Lower lobe of right lung (tissue), 2 donors: ENCODE measurements around the gene SUPT6H. TPM values are rescaled to one million over a fixed set of nuclear protein-coding genes. Genes with fewer than 3 reads are reported as not detected.

Experiments used
- ATAC-seq, 2 donors: fragments of 200-7000 bp; cut with Tn5 transposase; one replicate each; pipeline ENCODE4 v1.9.1; 2020 to 2022; ENCODE audit warnings: mild to moderate bottlenecking in 2 of 2, moderate library complexity in 2 of 2
- DNase-seq: peaks from one replicate; pipeline ENCODE4 v3.0.0-alpha.2; 2020
- H3K27ac ChIP-seq: fragments of 200-600 bp; one replicate; pipeline ENCODE4 v1.8.0; 2022
- H3K27me3 ChIP-seq: fragments of 200-600 bp; one replicate; pipeline ENCODE4 v1.8.0; 2022; ENCODE audit warnings: low read depth
- H3K36me3 ChIP-seq: fragments of 200-600 bp; one replicate; pipeline ENCODE4 v1.8.0; 2022; ENCODE audit warnings: mild to moderate bottlenecking
- H3K4me1 ChIP-seq: fragments of 200-600 bp; one replicate; pipeline ENCODE4 v1.8.0; 2022
- H3K4me3 ChIP-seq: fragments of 200-600 bp; one replicate; pipeline ENCODE4 v1.8.0; 2022; ENCODE audit warnings: mild to moderate bottlenecking
- H3K9me3 ChIP-seq: fragments of 200-600 bp; one replicate; pipeline ENCODE4 v1.8.0; 2022
- CTCF ChIP-seq: fragments of 200-600 bp; IDR thresholded peaks from one replicate; pipeline ENCODE4 v1.8.0; 2022; ENCODE audit warnings: antibody characterized with exemption, mild to moderate bottlenecking
- intact Hi-C: fragments of 100-400 bp; cut with DNase I; formaldehyde crosslinking; loops from one replicate; pipeline ENCODE4 v1.11.0; 2022
- total RNA-seq: library from RNA; stranded (reverse); fragmentation: NEBNext Ultra II Directional; extraction: Animal tissue kit (Norgen Biotek cat#: 25700); gene quantifications from one replicate; pipeline ENCODE4 v1.2.1, GENCODE V29; 2021
- donor health status: DM: no; HTN: yes; CAD: no; lungs with severe emphysema.

The SUPT6H gene
- total RNA-seq, 1 donor from 2014 or later: 60.3 TPM

GRCh38 chr17:28615260-28615940 lies 46.6 kb upstream of the SUPT6H start:
- Histone ChIP-seq H3K4me3 (no peak overlapping the region), H3K27ac (no peak overlapping the region), H3K27me3 (no peaks in the 10 kb centered on the region), H3K36me3 (peaks cover 85% of the 10 kb centered on the region), H3K4me1 (no peaks in the 10 kb centered on the region), H3K9me3 (no peaks in the 10 kb centered on the region)
- TF ChIP-seq CTCF: no peak
- ATAC-seq (no peak), DNase-seq (no peak)
- intact Hi-C loops: loop anchor here (10.0 kb wide), 1 partner anchor 121 kb away; no protein-coding TSS in a partner anchor

DNA sequence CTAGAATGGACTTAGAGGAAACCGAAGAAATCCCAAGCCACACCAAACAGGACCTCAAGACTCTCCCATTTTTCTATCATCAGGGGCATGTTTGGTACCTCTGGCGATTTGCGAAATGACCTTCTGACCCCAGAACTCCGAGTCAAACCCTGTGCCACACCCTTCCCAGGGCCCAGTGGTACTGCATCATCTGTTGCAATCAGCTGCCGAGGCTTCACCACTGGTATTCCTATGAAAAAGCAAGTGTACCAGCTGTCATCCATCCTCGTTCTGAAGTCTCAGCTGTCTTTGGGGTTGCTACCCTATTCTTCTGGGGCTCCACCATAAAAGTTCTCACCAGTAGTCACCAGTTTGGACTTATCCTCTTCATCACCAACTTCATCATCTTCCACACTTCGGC lies 45.7 kb upstream of the SUPT6H start:
- no peak for ATAC-seq
- Histone ChIP-seq H3K27ac (no peak overlapping the region), H3K36me3 (peaks cover 87% of the 10 kb centered on the region), H3K4me3 (no peak overlapping the region), H3K9me3 (no peaks in the 10 kb centered on the region), H3K4me1 (no peaks in the 10 kb centered on the region), H3K27me3 (no peaks in the 10 kb centered on the region)
- no peak for TF ChIP-seq CTCF
- intact Hi-C loops: loop anchor here (10.0 kb wide), 1 partner anchor 121 kb away; no protein-coding TSS in a partner anchor
- no peak for DNase-seq

DNA sequence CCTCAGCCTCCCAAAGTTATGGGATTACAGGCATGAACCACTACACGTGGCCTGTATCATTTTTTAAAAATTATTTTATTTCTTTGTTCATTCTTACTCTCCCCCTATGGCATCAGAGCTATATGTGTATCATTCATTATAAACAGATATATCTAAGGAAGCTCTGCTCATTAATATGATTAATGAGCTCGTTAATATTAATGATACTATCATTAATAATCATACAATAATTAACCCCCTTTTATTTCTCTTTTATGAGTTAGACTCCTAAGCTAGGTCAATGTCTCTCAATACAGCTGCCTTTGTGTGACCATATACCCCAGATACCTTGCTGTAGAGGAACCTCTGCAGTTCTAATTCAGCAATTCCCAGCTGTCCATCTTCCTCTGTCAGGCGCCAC lies 43.5 kb upstream of the SUPT6H start:
- H3K4me3 ChIP-seq: no peak overlapping the region
- no peaks in the 10 kb centered on the region for H3K27me3 ChIP-seq
- intact Hi-C loops: loop anchor here (10.0 kb wide), 1 partner anchor 124 kb away; no protein-coding TSS in a partner anchor
- no peak for ATAC-seq
- no peaks in the 10 kb centered on the region for H3K9me3 ChIP-seq
- H3K4me1 ChIP-seq: no peaks in the 10 kb centered on the region
- no peak overlapping the region for H3K27ac ChIP-seq
- DNase-seq: no peak
- no peak for TF ChIP-seq CTCF
- peaks cover 97% of the 10 kb centered on the region for H3K36me3 ChIP-seq

GRCh38 chr17:28620010-28620409 lies 42.0 kb upstream of the SUPT6H start:
- DNase-seq (no peak), ATAC-seq (no peak)
- Histone ChIP-seq H3K27me3 (no peaks in the 10 kb centered on the region), H3K27ac (no peak overlapping the region), H3K9me3 (no peaks in the 10 kb centered on the region), H3K4me3 (no peak overlapping the region), H3K4me1 (no peaks in the 10 kb centered on the region), H3K36me3 (peaks cover 99% of the 10 kb centered on the region)
- TF ChIP-seq CTCF: no peak
- intact Hi-C loops: no loop called here

DNA sequence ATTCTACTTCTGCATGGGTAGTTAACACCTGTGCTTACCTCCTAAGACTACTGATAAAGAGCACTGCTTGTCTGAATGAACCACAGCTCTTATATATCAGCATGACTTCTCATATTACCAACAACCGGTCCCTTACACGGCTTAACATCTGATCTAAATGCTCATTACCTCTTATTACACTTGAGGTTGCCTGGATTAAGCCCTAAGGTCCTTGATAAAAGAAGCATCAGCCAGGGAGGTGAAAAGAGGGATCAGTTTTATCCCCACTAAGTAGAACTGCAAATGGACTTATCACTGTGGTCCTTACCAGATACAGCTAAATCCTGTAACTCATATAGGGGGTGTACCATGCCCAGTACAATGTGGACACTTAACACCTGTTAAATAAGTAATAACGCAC lies 39.8 kb upstream of the SUPT6H start:
- DNase-seq: no peak
- intact Hi-C loops: no loop called here
- peaks cover 99% of the 10 kb centered on the region for H3K36me3 ChIP-seq
- no peak overlapping the region for H3K27ac ChIP-seq
- no peak for TF ChIP-seq CTCF
- H3K4me3 ChIP-seq: no peak overlapping the region
- ATAC-seq: no peak
- H3K27me3 ChIP-seq: no peaks in the 10 kb centered on the region
- H3K4me1 ChIP-seq: no peaks in the 10 kb centered on the region
- H3K9me3 ChIP-seq: no peaks in the 10 kb centered on the region
